GM10266 (cell line): ENCODE results near the gene EML4.

ENCODE experiments used
- DNase-seq: peaks from one replicate; pipeline ENCODE4 v3.0.0; 2012; ENCODE audit errors: extremely low spot score
- TF ChIP-seq, protein P1 (sequence below): IDR thresholded peaks from 2 replicates; pipeline ENCODE4 v1.5.1; 2012; ENCODE audit warnings: mild to moderate bottlenecking, low read depth; ENCODE audit not compliant: control insufficient read depth, insufficient read depth; ENCODE audit errors: missing control alignments

EML4 gene

DNA sequence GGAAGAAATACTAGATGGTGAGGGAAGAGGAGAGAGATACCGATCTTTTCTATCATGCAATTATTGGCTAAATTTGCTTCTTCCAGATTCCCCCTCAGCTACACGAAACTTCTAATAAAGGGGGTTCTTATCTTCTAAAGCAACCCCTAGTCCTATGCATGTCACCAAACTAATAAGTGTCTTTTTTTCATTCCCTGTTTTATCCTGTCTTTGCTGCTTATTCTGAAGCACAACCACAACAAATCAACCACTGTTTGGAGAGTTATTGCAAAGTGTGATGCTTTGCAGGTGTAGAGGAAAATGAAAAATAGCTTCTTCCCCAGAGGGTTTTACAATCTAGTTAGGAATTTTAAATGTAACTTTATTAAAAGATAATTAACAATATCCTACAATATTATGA lies 60.8 kb downstream of the EML4 start:
- DNase-seq = no peak
- TF ChIP-seq, protein P1, sequence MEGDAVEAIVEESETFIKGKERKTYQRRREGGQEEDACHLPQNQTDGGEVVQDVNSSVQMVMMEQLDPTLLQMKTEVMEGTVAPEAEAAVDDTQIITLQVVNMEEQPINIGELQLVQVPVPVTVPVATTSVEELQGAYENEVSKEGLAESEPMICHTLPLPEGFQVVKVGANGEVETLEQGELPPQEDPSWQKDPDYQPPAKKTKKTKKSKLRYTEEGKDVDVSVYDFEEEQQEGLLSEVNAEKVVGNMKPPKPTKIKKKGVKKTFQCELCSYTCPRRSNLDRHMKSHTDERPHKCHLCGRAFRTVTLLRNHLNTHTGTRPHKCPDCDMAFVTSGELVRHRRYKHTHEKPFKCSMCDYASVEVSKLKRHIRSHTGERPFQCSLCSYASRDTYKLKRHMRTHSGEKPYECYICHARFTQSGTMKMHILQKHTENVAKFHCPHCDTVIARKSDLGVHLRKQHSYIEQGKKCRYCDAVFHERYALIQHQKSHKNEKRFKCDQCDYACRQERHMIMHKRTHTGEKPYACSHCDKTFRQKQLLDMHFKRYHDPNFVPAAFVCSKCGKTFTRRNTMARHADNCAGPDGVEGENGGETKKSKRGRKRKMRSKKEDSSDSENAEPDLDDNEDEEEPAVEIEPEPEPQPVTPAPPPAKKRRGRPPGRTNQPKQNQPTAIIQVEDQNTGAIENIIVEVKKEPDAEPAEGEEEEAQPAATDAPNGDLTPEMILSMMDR = no peak

DNA sequence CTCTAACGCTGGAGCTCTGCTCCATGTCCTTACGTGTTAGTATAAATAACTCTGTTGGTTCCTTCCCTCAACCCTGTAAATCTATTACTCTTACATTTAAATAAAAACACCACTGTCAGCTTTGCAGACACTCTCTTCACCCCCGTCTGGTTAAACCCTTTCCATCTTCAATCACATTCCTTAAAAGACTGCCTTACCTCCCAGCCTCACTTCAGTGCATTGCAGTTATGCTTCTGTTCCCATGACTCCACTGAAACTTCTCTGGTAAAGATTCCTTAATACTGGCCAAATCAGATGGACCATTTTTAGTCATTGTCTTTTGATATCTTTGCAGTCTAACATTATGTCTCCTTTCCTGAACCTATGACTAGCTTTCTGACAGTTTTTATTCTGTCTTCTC lies 61.7 kb downstream of the EML4 start:
- TF ChIP-seq, protein P1 = no peak
- no peak for DNase-seq

GRCh38 chr2:42232024-42232423 lies 62.9 kb downstream of the EML4 start:
- TF ChIP-seq, protein P1 = no peak
- DNase-seq = no peak

DNA sequence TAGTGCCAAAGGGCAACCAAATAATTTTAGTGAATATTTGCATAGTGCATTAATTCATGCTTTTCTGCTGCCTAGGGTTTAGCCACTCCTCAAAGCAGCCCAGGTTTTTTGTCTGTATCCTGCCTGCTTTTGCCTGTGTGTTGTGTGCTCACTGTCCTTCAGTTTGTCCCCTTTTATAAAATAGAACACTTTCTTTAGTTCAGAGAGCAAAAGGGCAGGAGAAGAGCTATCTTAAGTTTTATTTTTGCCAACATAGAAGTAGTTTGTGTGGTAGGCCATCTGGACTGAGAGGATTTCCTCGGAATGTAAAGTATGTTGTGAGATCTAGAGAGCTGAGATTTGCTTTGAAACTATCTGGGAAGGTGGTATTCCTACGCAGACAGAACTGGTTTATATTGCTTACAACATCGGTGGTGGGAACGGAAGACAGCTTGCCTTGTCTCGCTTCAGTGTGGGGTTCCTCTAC lies 64.9 kb downstream of the EML4 start:
- no peak for DNase-seq

GRCh38 chr2:42236911-42237310 lies 67.8 kb downstream of the EML4 start:
- DNase-seq = no peak
- TF ChIP-seq, protein P1 = no peak

More for the DNA sequence above, 64.9 kb downstream of the EML4 start:
- TF ChIP-seq, protein P1 = no peak

GRCh38 chr2:42238644-42239288 lies 69.6 kb downstream of the EML4 start:
- TF ChIP-seq, protein P1 = peak; percentile 40
- DNase-seq = no peak

GRCh38 chr2:42239289-42239661 lies 70.1 kb downstream of the EML4 start:
- DNase-seq = no peak
- TF ChIP-seq, protein P1 = no peak
